NCI-H187 (cell line): ENCODE data around the gene SCN4B.

Experiments
- DNase-seq, 2 experiments: peaks; one replicate each; lab custom pipeline; 2025; lab: John Stamatoyannopoulos, UW

Gene SCN4B

DNA sequence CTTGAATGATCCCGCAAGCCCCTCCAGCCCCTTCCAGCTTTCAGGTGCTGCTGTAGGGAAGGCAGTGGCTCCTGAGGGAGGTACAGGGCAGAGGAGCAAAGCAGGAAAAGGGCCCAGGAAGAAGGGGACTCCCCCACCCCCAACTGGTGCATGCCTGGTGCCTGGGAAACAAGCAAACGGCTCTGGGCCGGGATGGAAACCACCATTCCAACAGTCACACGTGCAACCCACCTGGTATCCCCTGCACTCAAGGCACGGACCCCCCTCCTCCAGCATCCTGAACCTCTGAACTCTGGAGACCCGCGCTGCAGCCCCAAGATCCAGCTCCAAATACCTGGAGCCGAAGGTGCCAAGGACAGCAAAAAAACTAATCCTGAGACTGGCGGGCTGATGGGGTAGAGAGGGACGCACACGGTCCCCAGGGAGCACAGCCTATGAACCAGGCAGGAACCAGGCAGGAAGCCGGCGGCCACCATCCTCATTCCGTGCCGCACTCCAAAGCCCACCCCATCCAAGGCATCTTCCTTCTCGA lies 537 bp downstream of the SCN4B start:
- no peak for DNase-seq

DNA sequence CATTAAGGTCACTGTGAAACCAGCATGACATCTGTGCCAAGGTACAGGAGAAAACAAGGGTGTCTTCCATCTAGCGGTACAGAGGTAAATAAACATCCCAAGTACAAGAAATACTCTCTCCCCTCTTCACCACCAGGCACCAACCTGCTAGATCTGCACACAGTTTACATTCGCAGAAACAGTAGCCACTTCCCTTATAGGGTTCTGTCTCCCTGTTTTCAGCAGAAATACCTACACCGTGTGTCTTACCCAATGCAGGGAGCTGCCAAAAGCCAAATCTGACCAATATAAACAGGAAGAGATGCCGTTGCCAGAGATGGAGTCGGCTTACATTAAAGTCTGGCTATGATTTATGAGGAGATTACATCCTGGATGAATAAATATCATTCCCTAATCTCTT lies 1.2 kb downstream of the SCN4B start:
- DNase-seq: no peak

DNA sequence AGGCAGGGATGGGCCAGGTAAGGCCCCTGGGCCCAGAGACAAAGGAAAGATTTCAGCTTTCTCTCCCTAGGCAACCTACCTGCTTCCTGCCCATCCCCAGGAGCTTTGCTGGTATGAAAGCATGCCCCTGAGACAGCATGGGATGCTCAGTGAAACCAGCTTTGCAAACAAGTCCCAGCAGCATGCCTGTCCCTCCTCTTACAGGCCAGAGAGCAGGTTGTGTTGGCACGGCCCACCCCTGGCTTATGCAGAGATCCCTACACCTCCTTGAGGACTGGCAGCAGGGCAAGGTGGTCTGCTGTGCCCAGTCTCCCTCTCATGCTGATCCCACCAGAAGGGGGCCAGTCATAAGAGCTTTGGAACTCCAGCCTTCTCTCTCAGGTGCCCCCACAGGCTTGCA lies 3.1 kb downstream of the SCN4B start:
- no peak for DNase-seq

DNA sequence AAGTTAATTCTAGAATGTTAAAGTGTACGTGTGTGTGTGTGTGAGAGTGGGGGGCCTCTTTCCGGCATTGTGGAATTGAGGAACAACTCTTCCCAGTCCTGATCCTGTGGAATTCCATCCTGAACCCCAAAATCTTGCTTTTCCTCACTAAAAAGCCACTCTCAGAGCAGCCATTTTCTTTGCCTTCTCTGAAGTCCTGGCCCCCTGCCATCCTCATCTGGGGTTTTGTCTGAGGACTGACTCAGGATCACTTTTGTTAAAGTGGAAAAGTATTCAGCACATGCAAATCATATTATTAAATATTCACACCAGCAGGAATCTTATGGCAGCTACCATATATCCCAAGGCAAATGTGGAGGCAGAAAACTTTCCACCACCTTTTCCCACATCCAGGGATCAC lies 3.8 kb downstream of the SCN4B start:
- no peak for DNase-seq

DNA sequence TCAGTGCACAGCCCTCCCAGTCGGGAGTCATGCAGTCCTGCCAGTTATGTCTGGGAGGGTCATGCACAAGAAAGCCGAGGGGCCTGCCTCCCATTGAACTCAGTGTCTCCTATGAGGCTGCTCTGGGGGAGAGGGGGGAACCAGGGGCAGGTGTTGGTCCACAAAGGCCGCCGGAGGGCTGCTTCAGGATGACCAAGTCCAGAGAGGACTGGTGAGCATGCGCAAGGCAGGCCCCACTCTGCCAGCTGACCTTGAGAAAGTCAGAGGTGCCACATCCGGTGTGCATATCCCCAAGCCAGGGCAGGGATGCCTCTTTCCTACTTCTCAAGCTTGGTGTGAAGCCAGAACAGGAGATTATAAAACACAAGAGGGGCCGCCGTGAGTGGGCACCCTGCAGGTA lies 4.4 kb downstream of the SCN4B start:
- DNase-seq: no peak

DNA sequence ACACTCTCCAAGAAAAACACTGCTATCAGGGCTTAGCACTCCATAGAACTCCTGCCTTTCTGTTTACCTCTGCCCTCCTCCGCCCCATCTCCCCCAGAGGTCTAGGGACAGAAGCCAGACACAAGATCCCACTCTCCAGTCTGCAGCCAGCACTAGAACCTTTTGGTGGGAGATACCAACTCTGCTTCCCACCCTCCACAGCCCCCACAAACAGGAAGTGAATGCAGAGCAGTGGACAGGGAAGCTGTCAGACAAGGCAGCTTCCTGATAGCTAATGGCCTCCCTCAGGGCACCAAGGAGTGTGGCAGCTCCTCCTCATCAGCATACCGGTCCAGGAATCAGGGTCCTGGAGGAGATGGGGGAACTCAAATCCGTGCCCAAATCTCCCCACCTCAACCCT lies 5.1 kb downstream of the SCN4B start:
- no peak for DNase-seq

DNA sequence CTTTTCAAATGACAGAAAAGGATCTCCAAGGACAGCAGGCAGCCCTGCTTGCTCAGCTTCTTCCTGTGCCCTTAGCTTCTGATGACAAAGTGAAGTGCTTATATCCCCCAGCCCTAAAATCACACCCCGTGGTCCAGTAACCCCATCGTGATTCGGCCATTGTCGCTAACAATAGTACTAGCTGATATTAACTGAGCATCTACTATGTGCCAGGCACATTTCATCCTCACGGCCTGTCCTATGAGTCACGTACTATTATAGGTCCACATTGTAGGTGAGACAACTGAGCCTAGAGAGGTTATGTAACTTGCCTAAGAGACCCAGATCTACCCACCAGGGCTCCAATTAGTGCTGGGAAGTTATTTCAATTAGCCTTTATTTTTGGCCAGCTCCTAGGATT lies 6.1 kb downstream of the SCN4B start:
- no peak for DNase-seq

DNA sequence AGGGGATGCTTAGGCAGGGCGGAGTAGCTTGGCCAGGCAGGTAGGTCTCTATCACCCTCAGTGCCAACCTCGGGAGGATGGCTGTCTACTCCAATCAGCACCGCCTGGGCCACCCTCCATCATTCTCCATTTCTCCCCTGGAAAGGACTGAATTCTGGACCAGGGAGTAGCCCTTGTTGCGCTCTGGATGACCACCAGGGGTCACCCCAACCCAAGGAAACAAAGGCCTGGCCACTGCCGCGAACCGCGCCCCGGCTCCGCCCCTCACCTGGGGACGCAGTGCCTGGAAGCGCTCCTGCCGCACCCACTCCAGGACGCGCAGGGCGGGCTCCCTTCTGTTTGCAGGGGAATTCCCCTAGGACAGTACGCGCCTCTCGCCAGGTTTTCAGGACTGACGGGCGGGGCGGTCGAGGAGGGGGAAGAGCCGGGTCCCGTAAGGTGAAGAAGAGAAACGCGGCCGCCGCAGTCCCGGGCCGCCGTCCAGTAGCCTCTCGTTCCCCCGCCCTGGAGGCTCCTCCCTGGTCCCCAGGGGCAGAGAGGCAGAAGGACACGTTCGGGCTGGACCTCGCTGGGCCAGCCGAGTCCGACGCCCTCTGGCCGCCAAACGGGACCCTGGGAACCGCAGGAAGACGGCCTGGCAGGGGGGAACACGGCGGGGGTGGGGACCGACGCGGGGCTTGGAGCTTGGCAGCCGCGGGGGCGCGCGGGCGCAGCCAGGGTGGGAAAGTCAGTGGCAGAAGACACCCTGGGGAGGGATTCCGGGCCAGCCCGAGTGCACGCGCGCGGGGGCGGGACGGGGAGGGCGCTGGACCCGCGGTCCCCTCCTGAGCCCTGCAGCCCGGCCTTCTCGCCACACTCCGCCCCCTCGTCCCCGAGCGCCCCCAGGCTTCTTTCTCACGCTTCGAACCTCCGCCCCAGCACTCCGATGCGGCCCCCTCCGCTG lies 7.1 kb downstream of the SCN4B start:
- DNase-seq: peak; percentile 43 to 76

DNA sequence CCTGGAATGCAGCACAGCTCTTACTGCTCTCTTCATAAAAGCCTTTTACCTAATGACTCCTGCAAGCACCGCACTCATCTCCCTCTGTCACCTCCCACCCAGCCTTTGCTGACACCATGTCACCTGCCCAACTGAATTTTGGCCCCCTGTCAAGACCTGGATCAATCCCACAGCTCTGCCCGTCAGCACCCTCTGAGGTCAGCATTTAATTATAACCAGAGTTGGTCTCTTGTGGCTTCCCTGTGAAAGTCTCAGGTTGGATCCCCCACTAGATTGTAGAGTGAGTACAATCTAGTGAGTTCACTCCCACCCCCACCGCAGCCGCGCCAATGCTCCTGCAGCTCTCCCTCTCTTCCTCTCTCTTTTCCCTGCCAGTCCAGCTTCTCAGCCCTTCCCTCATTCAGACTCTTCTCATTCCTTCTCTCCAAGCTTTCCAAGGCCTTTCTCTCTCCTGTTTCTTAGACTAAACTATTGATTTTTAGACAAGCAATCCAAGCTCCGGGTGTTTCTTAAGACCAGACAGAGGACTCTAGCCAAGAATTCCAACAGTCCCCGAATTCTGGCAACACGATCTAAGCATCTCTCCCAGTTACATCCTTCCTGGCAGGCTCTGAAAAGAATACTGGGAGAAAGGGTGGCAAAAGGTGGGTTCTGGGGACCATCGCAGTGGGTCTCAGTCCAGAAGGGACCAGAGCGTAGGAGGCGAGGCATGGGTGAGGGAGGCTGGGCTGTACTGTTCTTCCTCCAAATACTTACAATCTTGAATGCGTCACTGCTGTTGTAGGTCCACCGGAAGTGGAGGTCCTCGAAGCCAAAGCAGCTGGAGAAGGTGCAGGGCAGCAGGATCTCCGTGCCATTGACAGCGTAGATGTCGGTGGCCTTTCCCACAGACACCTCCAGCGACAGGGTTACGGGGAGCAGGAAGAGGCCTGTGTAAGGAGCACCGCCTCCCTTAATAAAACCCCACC lies 8.0 kb downstream of the SCN4B start:
- DNase-seq: no peak

DNA sequence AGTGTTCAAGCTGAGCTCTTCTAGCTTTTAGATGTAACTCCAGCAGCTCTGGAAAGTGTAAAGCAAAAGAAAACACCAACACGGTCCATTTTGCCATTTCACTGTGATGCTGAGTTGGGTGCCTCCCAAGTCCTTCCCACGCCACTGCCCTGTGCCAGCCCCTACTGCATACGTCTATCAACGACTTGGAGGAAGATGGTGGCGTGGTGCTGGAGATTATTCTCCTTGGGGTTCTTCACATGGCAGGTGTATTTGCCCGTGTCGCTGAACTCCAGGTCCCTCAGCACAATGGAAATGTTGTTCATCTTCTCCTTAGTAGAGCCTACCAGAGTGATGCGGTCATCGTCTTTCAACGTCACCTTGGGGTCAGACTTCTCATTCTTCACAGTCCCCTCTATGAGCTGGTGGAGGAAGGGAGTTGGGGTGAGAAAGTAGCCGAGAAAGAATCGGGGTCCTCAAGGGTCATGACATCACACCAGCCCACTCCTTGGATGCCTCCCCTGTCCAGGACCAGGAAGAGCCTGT lies 8.9 kb downstream of the SCN4B start:
- no peak for DNase-seq

DNA sequence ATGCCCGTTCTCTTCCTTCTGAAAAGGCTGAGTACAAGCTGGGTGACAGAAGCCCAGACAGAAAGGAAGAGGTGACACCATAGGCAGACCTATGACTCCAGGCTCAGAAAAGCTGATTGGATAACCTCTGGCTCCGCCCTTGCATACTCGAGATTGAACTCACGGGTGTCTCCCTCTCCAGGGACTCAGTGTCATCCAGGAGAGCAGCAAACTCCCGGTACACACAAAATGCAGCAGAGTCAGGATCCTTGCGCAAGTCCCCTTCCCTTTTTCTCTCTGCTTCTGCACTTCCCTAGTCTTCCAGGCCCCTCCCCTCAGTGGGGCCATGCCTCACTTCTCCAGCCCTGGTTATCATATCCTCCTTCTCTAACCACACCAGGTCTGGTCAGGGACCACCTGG lies 9.8 kb downstream of the SCN4B start:
- peak in 1 of 2 experiments; percentile 34 for DNase-seq

DNA sequence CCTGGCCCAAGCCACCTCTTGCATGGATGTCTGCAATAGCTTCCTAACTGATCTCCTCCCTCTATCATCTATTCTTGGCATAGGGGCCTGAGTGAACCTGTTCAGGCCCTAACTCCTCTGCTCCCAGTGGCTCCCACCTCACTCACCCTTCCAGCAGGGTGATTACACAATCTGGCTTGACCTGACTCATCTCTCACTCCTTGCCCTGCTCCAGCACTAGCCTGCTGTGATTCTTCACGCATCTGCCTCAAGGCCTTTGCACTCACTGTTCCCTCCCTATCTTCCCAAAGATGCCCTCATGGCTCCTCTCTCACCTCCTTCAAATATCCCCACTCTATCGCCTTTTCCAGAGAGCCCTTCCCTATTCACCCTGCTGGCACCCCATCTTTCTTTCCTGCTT lies 10.5 kb downstream of the SCN4B start:
- no peak for DNase-seq

DNA sequence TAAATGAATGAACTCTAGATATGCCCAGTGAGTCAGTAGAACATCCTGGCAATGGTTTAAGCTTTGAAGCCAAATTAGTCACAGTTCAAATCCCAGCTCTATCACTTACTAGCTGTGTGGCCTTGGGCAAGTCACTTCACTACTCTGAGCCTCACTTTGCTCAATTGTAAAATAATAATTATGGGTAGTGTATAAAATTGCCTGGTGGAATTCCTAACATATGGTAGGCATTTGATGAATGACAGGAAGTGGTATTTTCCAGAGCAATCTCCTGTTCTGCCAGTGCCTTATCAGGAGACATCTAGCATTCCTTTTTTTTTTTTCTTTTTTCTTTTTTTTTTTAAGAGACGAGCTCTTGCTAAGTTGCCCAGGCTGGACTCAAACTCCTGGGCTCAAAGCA lies 13.0 kb downstream of the SCN4B start:
- DNase-seq: no peak

DNA sequence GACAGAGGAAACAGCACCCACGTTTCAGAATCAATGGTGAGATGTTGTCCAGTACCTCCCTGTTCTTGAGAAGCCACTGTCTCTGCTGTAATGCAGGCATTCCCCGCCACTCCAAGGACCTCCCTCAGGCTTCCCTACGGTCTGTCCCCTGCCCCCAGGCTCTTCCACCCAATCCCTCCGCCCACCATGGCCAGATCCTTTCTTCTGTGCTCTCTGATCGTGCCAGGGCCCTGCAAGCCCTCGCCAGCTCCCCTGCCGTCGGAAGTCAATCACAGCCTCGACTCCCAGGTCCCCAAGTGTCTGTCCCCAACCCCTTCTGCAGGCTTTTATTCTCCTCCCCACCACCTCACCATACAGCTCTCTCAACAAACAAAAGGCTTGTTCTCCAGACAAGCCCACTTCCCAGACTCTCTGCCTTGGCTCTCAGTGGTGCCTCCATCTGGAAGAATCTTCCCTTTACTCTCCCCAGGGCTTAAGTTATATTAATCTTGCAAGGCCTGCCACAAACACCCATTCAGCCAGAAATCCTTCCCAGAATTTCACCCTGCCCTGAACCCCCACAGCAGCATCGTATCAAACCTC lies 13.7 kb downstream of the SCN4B start:
- DNase-seq: no peak

DNA sequence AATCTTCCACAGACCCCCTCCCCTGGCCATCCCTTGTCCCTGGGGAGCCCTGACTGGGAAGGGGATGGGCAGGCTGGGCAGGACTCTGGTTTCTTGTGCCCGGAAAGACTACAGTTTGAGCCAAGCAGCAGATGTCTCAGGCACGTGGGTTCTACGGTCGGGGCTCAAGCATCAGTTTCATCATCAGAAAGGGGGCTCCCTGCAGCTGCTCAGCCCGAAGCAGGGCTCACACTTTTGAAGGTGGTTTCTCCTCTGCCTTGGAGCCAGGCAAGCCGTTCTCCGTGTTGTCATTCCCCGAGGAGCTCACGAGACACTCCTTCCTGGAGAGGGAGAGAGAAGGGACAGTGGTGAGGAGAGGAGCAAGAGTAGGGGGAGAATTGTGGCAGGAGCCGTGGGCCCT lies 15.8 kb downstream of the SCN4B start:
- no peak for DNase-seq

DNA sequence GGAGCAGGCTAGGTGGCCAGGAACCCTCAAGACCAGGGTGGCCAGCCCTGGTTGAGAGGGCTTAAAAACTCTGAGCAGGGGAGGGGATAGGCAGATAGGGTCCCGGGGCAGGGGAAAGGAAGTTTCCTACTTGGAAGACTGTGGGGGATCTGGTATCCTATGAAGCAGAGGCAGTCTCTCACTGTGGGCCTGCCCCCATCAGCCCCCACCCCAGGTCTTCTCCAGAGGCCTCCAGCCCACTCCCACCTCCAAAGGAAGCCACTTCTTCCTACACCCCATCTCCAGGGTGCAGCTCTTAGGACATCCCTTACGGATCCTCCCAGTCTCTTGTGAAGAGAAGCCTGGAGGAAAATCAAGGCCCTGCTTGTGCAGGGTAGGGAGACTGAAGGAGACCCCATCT lies 16.3 kb downstream of the SCN4B start:
- DNase-seq: no peak

DNA sequence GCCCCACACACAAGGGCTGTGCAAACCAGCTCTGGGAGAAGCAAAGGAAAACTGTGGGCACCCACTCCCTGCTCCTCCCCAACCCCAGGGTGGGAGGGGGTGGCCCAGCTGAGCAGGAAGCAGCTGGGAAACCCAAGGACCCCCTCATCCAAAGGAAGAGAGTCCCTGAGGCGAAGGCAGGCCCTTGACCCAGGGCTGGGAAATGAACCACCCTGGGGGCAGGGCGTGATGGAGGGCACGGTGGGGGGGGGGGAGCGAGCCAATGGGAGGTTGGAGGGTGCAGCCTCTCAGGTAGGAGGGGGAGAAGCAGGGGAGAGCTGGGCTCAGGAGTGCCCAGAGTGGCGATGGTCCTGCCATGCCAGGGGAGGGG lies 16.8 kb downstream of the SCN4B start:
- DNase-seq: no peak

DNA sequence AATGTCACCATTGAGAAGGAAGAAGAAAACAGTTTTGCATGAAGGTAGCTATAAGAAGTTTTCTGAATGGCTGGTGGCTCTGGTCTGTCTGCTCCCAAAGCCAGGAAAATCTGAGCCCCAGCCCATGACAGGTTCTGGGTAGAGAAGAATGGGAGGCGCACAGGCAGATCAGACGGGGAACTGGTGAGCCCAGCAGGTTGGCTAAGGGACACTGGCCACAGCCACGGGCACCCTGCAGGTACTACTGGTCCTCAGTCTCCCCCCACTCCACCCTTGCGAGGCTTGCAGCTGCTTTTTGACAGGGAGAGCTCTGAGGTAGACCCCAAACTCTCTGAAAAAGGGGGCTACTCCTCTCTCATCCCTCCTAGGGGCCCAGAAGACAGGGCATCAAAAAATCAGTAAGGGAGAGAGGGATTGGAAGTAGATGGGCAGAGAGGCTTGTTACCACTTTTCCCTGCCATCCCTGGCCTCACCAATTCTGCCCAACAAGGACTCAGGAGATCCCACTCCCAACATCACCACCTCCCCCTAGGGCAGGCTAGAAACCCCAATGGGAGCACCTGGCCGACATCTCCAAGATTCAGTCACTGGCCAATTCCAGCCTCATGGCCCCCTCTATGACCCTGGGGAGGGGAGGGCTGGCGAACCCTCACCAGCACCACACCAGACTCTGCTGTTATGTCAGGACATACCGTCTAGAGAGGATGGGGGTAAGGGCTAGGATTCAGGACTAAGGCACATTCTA lies 17.4 kb downstream of the SCN4B start:
- DNase-seq: no peak

DNA sequence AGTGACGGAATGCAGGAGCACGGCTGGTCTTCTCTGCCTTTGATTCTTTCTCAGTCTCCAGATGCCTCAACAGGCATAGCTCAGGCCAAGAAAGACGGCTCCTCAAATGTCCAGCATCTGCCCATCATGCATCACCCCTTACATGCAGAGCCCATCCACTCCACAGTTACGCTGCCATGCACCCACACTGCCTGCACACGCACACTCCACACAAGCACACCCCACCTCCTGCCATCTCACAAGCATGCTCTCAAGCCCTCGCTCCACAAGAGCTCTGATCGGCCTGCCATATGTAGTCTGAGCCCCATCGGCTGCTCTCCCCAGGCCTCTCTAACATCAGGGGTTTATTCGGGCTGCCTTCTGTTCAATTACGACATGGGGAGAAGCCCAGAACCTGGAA lies 18.8 kb downstream of the SCN4B start:
- no peak for DNase-seq

DNA sequence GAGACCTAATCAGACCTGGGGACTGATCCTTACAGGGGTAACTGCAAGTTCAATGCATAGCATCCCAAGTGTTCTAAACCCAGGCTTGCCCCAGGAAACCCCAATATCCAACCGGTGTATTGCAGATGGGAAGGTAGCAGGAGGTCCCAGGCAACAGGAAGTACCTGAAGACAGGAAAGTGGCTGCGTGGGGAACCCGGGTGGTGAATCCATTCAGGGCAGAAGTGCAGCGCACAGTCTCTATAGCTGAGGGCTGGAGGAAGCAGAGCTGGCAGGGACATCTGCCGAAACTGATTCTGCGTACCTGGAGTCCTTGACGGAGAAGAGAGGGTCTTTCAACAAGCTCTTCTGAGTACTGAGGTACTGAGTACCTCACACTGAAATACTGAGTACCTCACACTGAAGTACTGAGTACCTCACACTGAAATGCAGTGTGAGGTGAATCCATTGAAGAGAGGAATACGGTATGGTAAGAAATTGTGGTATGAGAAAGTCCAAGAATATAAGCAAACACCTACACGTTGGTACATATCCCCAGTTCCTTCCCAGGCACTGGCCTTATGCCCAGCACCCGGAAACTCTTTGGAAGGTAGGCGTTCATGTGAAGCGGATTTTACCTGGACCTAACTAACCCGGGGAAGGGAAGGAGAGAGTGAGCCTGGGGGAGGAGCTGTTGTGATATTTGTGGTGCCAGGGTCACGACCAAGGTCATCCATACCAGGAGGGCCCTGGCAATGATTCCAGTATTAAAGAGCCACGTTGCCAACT lies 20.1 kb downstream of the SCN4B start:
- DNase-seq: no peak
